Right atrium auricular region (tissue), 2 donors: ENCODE results near the gene SKAP1. TPM values are rescaled to one million over a fixed set of nuclear protein-coding genes. Genes with fewer than 3 reads are reported as not detected.
"Not testable (repeated sequence)": the region's sequence is repeated elsewhere in the genome, so short reads cannot be mapped to it uniquely, and the experiment has no call there.

Experiments used
- DNase-seq: peaks from one replicate; pipeline ENCODE4 v3.0.0-alpha.2; 2019; ENCODE audit warnings: low spot score
- H3K27ac ChIP-seq, 2 donors: fragments of 200-600 bp; sonication (generic); 1 replicate in 1 of 2; 2 replicates in 1 of 2; pipeline ENCODE4 v1.5.1; 2016 to 2019
- H3K27me3 ChIP-seq, 2 donors: fragments of 200-600 bp; sonication (generic); one replicate each; pipeline versions ENCODE4 v1.5.1 to v1.6.0; 2017 to 2019
- H3K36me3 ChIP-seq: fragments of 200-600 bp; sonication (generic); one replicate; pipeline ENCODE4 v1.5.1; 2016
- H3K4me1 ChIP-seq, 2 donors: fragments of 200-600 bp; sonication (generic); one replicate each; pipeline versions ENCODE4 v1.5.1 to v1.6.0; 2017 to 2019
- H3K4me3 ChIP-seq, 2 donors: fragments of 200-600 bp; sonication (generic); 1 replicate in 1 of 2; 2 replicates in 1 of 2; pipeline ENCODE4 v1.5.1; 2017 to 2019; ENCODE audit warnings: mild to moderate bottlenecking in 1 of 2, moderate library complexity in 1 of 2
- H3K9me3 ChIP-seq, 2 donors: fragments of 200-600 bp; sonication (generic); one replicate each; pipeline ENCODE4 v1.5.1; 2019
- total RNA-seq, 2 donors: library from RNA; depleted of rRNA; stranded (reverse); fragments of >200 nt; gene quantifications; one replicate each; pipeline ENCODE4 v1.1.0, GENCODE V29; 2016
- TF ChIP-seq, protein P1 (sequence below), 2 donors: fragments of 200-600 bp; sonication (generic); IDR thresholded peaks; one replicate each; pipeline ENCODE4 v1.5.1; 2019; ENCODE audit warnings: antibody characterized with exemption in 2 of 2

Gene SKAP1
- total RNA-seq, 2 donors from 2014 or later, result not detected

GRCh38 chr17:48368352-48368908 is 61.6 kb downstream of the SKAP1 start:
- no peak overlapping the region for H3K4me3 ChIP-seq
- no peaks in the 10 kb centered on the region for H3K4me1 ChIP-seq
- no peaks in the 10 kb centered on the region for H3K27me3 ChIP-seq
- H3K27ac ChIP-seq, result no peak overlapping the region
- TF ChIP-seq, protein P1, sequence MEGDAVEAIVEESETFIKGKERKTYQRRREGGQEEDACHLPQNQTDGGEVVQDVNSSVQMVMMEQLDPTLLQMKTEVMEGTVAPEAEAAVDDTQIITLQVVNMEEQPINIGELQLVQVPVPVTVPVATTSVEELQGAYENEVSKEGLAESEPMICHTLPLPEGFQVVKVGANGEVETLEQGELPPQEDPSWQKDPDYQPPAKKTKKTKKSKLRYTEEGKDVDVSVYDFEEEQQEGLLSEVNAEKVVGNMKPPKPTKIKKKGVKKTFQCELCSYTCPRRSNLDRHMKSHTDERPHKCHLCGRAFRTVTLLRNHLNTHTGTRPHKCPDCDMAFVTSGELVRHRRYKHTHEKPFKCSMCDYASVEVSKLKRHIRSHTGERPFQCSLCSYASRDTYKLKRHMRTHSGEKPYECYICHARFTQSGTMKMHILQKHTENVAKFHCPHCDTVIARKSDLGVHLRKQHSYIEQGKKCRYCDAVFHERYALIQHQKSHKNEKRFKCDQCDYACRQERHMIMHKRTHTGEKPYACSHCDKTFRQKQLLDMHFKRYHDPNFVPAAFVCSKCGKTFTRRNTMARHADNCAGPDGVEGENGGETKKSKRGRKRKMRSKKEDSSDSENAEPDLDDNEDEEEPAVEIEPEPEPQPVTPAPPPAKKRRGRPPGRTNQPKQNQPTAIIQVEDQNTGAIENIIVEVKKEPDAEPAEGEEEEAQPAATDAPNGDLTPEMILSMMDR (IDR thresholded peaks at IDR 0.05), result no peak
- DNase-seq, result no peak
- H3K9me3 ChIP-seq, result no peaks in the 10 kb centered on the region
- no peaks in the 10 kb centered on the region for H3K36me3 ChIP-seq

- Histone ChIP-seq H3K36me3 (no peaks in the 10 kb centered on the region), H3K4me1 (no peaks in the 10 kb centered on the region), H3K4me3 (no peak overlapping the region), H3K27ac (no peak overlapping the region), H3K27me3 (no peaks in the 10 kb centered on the region), H3K9me3 (no peaks in the 10 kb centered on the region)
- TF ChIP-seq, protein P1 (IDR thresholded peaks at IDR 0.05), result no peak
- DNase-seq, result no peak
Observed at GRCh38 chr17:48363161-48363560, 66.9 kb downstream of the SKAP1 start.

DNA sequence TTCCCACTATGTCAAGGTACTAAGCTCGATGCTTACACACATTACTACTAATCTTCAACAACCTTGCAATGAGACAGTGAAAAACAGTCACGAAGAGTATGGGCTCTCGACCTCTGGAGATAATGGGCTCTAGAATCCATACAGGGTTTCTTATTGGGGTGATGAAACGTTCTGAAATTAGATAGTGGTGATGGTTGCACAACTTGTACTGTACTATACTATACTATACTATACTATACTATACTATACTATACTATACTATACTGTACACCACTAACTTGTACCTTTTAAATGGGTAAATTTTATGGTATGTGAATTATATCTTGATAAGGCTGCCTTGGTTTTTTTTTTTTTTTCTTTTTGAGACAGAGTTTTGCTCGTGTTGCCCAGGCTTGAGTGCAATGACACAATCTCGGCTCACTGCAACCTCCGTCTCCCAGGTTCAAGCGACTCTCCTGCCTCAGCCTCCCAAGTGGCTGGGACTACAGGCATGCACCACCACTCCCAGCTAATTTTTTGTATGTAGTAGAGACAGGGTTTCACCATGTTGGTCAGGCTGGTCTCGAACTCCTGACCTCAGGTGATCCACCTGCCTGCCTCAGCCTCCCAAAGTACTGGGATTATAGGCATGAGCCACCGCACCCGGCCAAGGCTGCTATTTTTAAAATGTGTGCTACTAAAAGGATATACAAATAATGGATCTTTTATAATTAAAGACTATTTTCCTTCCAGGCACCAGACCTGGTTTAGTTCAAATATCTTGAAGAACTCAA is 69.0 kb downstream of the SKAP1 start:
- not testable (repeated sequence) for DNase-seq, H3K36me3 ChIP-seq, H3K27me3 ChIP-seq, H3K4me1 ChIP-seq, H3K9me3 ChIP-seq, H3K4me3 ChIP-seq, H3K27ac ChIP-seq

GRCh38 chr17:48357779-48358602 is 72.0 kb downstream of the SKAP1 start:
- TF ChIP-seq, protein P1 (IDR thresholded peaks at IDR 0.05), result no peak
- Histone ChIP-seq H3K4me3 (no peak overlapping the region), H3K4me1 (no peaks in the 10 kb centered on the region), H3K27ac (no peak overlapping the region), H3K9me3 (no peaks in the 10 kb centered on the region), H3K36me3 (no peaks in the 10 kb centered on the region), H3K27me3 (peaks cover 0 to 5% of the 10 kb centered on the region in 2 donors)
- DNase-seq, result no peak

DNA sequence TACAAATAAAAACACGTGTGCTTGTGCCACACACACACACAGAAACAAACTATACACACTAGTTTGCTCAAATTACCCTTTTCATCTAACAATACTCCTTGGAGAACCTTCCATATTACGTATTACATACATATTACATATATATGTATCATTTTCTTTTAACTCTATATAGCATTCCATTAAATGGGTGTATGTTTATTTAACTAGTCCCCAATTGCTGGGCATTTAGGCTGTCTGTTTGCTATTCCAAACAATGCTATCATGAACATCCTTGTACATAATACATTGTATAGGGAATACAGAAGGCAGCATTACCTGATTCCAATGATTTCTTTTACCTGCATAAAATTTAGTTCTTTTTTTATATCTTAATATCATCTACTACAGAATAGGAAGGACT is 73.1 kb downstream of the SKAP1 start:
- Histone ChIP-seq H3K4me3 (no peak overlapping the region), H3K36me3 (no peaks in the 10 kb centered on the region), H3K27me3 (peaks cover 0 to 5% of the 10 kb centered on the region in 2 donors), H3K27ac (no peak overlapping the region), H3K4me1 (no peaks in the 10 kb centered on the region), H3K9me3 (no peaks in the 10 kb centered on the region)
- TF ChIP-seq, protein P1 (IDR thresholded peaks at IDR 0.05), result no peak
- no peak for DNase-seq

GRCh38 chr17:48352630-48353029 is 77.4 kb downstream of the SKAP1 start:
- no peak overlapping the region for H3K27ac ChIP-seq
- peaks cover 3 to 5% of the 10 kb centered on the region in 2 donors for H3K27me3 ChIP-seq
- no peaks in the 10 kb centered on the region for H3K4me1 ChIP-seq
- H3K4me3 ChIP-seq, result no peak overlapping the region
- TF ChIP-seq, protein P1 (IDR thresholded peaks at IDR 0.05), result no peak
- DNase-seq, result no peak
- peaks cover 0 to 4% of the 10 kb centered on the region in 2 donors for H3K9me3 ChIP-seq
- no peaks in the 10 kb centered on the region for H3K36me3 ChIP-seq
